Ovary (tissue), 9 donors: ENCODE results near the gene CASTOR1. TPM values are rescaled to one million over a fixed set of nuclear protein-coding genes. Genes with fewer than 3 reads are reported as not detected.

Experiments
- DNase-seq, 5 donors: peaks; one replicate each; pipeline ENCODE4 v3.0.0-alpha.2; 2019 to 2020
- H3K27ac ChIP-seq, 2 donors: fragments of 200-600 bp; one replicate each; pipeline versions ENCODE4 v1.5.1 to v1.8.0; 2019 to 2022
- H3K27me3 ChIP-seq: fragments of 200-600 bp; one replicate; pipeline ENCODE4 v1.8.0; 2022
- H3K36me3 ChIP-seq: fragments of 200-600 bp; sonication (generic); one replicate; pipeline ENCODE4 v1.5.1; 2019
- H3K4me1 ChIP-seq: one replicate; pipeline ENCODE4 v1.8.1; 2013; ENCODE audit warnings: mild to moderate bottlenecking, moderate library complexity; ENCODE audit not compliant: insufficient read depth
- H3K4me3 ChIP-seq: fragments of 200-600 bp; sonication (generic); one replicate; pipeline ENCODE4 v1.5.1; 2017
- H3K9me3 ChIP-seq, 2 donors: fragments of 200-600 bp in 1 of 2; sonication (generic) in 1 of 2; one replicate each; pipeline versions ENCODE4 v1.5.1 to v1.8.1; 2013 to 2019; ENCODE audit warnings: mild to moderate bottlenecking in 1 of 2, moderate library complexity in 1 of 2
- EP300 ChIP-seq: sonication (generic); formaldehyde crosslinking; IDR thresholded peaks from one replicate; pipeline ENCODE4 v1.6.1; 2017; ENCODE audit warnings: antibody characterized with exemption
- POLR2A ChIP-seq: fragments of 450-650 bp; IDR thresholded peaks from one replicate; pipeline ENCODE4 v1.6.1; 2017; ENCODE audit warnings: antibody characterized with exemption, mild to moderate bottlenecking, moderate library complexity
- WGBS, 3 donors: extraction: QIAGEN DNeasy Blood & Tissue Kit in 1 of 3; methylation state at CpG; one replicate each; pipeline versions ENCODE4 v1.1.5 to v1.1.7; 2013 to 2017; 5-methylcytosine and 5-hydroxymethylcytosine counted together
- intact Hi-C, 4 donors: fragments of 100-400 bp; cut with DNase I; formaldehyde crosslinking; loops; one replicate each; pipeline versions ENCODE4 v1.11.0 to v1.15.1; 2022 to 2023
- polyA plus RNA-seq, 2 donors: library from polyadenylated mRNA; stranded (reverse); fragments of 200-250 nt in 1 of 2; fragments of 350-450 nt in 1 of 2; fragmentation: Illumina TruSeq in 1 of 2; extraction: RNeasy Lipid Tissue Mini Kit (QIAGEN cat#74804) in 1 of 2; gene quantifications; one replicate each; pipeline ENCODE4 v1.2.3, GENCODE V29; 2013 to 2014
- total RNA-seq, 7 donors: library from RNA; depleted of rRNA in 2 of 7; stranded (reverse); fragments of >200 nt in 2 of 7; fragmentation: NEBNext Ultra II Directional in 3 of 7; extraction: Animal tissue kit (Norgen Biotek cat#: 25700) in 3 of 7; gene quantifications; one replicate each; pipeline versions ENCODE4 v1.1.0 to v1.2.4, GENCODE V29; 2016 to 2023
- TF ChIP-seq, protein P1 (sequence below), 3 donors: fragments of 450-650 bp in 2 of 3; fragments of 200-600 bp in 1 of 3; IDR thresholded peaks; one replicate each; pipeline versions ENCODE4 v1.5.1 to v1.8.0; 2016 to 2022; ENCODE audit warnings: antibody characterized with exemption in 3 of 3, mild to moderate bottlenecking in 1 of 3
- donor health status: DM: no; HTN: no; CAD: no; lungs with moderate emphysema.
- donor health status: DM: no; HTN: no; CAD: no.
- donor health status: Bipolar disorder and iron deficiency.
- donor health status: DM: yes; HTN: yes; CAD: no.
- donor health status: DM: no; HTN: no; CAD: no.
- donor health status: DM: yes; HTN: yes; CAD: no.

Gene CASTOR1
- total and polyA plus RNA-seq, 9 donors: 3.1 to 31.2 (median 20.6) TPM

DNA sequence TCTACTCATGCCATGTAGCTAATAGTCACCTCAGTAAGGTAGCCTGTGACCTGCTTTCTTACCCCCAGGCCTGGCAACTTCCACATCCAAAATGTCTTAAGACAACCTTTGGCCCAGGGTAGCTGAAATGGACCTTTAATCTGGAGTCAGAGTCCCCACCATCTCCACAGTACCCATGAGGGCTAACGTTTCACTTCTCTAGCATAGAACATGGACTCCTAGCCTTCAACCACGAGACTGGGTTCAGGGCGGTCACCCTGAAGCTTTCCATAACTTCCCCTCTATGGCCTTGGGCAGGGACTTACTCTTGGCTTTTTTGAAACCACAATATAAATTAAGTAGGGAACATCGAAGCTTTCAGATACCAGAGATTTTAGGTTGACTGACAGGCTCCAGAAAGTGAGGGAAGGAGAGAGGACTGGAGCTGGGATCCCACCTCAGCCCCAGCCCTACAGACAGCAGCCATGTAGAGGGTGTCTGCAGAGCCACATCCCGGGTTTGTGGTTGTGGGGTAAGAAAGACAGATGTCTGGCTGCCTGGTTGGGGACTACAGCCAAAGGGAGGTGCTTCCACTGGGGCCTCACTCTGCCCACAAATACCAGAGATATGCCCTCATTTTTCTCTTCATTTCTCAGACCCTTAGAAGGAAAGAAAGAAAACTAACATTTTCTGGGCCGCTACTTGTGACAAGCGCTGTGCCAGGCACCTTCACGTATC, 34.9 kb upstream of the CASTOR1 start:
- no peaks in the 10 kb centered on the region for H3K27me3 ChIP-seq
- TF ChIP-seq EP300: no peak
- TF ChIP-seq, protein P1, sequence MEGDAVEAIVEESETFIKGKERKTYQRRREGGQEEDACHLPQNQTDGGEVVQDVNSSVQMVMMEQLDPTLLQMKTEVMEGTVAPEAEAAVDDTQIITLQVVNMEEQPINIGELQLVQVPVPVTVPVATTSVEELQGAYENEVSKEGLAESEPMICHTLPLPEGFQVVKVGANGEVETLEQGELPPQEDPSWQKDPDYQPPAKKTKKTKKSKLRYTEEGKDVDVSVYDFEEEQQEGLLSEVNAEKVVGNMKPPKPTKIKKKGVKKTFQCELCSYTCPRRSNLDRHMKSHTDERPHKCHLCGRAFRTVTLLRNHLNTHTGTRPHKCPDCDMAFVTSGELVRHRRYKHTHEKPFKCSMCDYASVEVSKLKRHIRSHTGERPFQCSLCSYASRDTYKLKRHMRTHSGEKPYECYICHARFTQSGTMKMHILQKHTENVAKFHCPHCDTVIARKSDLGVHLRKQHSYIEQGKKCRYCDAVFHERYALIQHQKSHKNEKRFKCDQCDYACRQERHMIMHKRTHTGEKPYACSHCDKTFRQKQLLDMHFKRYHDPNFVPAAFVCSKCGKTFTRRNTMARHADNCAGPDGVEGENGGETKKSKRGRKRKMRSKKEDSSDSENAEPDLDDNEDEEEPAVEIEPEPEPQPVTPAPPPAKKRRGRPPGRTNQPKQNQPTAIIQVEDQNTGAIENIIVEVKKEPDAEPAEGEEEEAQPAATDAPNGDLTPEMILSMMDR (IDR thresholded peaks at IDR 0.05): no peak
- no peak for TF ChIP-seq POLR2A
- peaks cover 37% of the 10 kb centered on the region for H3K4me1 ChIP-seq
- H3K9me3 ChIP-seq: no peaks in the 10 kb centered on the region
- 38 to 43% (median 42%) methylated on average over 8 of the region's 8 CpGs for WGBS, 3 donors
- no peak for DNase-seq
- H3K36me3 ChIP-seq: no peaks in the 10 kb centered on the region
- H3K27ac ChIP-seq: no peak overlapping the region
- peak overlapping the region; percentile 86 for H3K4me3 ChIP-seq
- intact Hi-C loops: loop anchor here in 1 of 4 donors (2.0 kb wide), 1 partner anchor 35 kb away; the partner anchor contains the start of gene CASTOR1

DNA sequence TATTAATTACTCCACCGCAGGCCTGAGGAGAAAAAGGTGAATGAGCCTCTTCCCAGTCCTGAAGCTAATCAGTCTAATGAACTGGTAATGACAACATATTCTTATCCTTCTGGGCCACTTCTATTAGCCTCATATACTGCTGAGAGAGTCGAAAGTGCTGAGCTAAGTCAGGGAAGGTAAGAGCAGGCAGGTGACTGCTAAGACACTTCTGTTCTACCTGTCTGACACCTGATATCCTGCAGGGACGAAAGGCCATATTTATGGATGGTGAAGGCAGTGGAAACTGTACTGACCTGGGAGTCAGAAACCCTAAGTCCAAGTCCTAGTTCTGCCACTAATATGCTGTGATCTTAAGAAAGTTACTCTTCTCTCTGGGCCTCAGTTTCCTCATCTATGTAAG, 33.9 kb upstream of the CASTOR1 start:
- Histone ChIP-seq H3K4me1 (peaks cover 39% of the 10 kb centered on the region), H3K9me3 (no peaks in the 10 kb centered on the region), H3K27ac (no peak overlapping the region), H3K4me3 (no peak overlapping the region), H3K36me3 (no peaks in the 10 kb centered on the region), H3K27me3 (no peaks in the 10 kb centered on the region)
- 90 to 97% (median 96%) methylated on average over 3 of the region's 3 CpGs for WGBS, 3 donors
- TF ChIP-seq EP300: no peak
- TF ChIP-seq, protein P1 (IDR thresholded peaks at IDR 0.05): no peak
- no peak for TF ChIP-seq POLR2A
- intact Hi-C loops: no loop called here
- DNase-seq: no peak

DNA sequence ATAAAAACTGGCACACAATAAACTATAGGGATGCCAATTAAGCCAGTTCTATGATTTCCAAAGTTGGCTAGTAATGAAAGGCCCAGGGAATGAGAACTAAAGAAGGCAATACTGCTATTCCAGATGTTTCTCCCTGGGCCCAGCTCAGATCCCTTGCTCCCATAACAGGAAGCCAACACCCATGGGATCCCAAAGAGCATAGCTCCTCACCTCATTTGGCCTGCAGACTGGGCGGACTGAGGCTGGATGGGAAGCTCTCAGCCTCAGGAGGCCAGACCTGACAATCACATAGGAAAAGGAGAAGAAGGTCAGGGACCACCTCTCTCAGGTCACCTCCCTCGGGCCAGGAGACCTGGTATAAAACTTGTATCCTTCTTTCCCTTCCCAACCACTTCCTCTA, 32.2 kb upstream of the CASTOR1 start:
- Histone ChIP-seq H3K36me3 (no peaks in the 10 kb centered on the region), H3K4me3 (no peak overlapping the region), H3K27ac (peak overlapping the region in 1 of 2 donors; percentile 11), H3K27me3 (no peaks in the 10 kb centered on the region), H3K4me1 (peaks cover 54% of the 10 kb centered on the region), H3K9me3 (no peaks in the 10 kb centered on the region)
- DNase-seq: no peak
- 80 to 85% (median 83%) methylated on average over 2 of the region's 2 CpGs for WGBS, 3 donors
- intact Hi-C loops: no loop called here
- TF ChIP-seq EP300 (no peak), POLR2A (no peak)
- TF ChIP-seq, protein P1 (IDR thresholded peaks at IDR 0.05): no peak

DNA sequence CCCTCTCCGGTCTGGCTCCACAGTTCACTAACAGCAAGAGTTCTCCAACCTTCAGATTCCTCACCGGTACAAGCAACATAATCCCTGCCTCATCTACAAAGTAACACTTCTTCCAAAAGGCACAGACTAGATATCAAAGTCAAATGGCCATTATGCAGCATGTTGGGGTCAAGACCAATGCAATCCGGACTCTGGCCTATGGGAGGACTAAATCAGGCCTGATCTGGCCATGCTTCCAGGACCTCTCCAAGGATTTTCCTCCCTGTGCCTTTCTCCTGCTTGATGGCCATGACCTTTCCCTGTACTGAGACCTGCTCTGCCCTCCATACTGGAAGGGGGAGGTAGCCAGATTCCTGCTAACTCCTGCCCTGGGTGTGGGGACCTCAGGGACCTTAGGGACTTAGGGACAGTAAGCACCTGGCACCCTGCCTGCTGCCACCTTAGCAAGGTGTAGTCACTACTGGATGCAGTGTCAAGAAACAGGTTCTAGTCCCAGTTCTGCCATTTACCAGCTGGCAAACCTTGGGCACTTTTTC, 30.8 kb upstream of the CASTOR1 start:
- DNase-seq: no peak
- intact Hi-C loops: no loop called here
- Histone ChIP-seq H3K36me3 (no peaks in the 10 kb centered on the region), H3K4me1 (peaks cover 50% of the 10 kb centered on the region), H3K27me3 (no peaks in the 10 kb centered on the region), H3K27ac (peak overlapping the region in 1 of 2 donors; percentile 36), H3K4me3 (no peak overlapping the region), H3K9me3 (no peaks in the 10 kb centered on the region)
- TF ChIP-seq, protein P1 (IDR thresholded peaks at IDR 0.05): no peak
- no peak for TF ChIP-seq EP300
- no peak for TF ChIP-seq POLR2A
- WGBS, 3 donors: 83 to 86% (median 86%) methylated on average over 3 of the region's 3 CpGs
